DOHH2 (cell line): ENCODE data around the gene MAMDC4.
"Not testable (repeated sequence)": the region's sequence is repeated elsewhere in the genome, so short reads cannot be mapped to it uniquely, and the experiment has no call there.

Source experiments
- H3F3A ChIP-seq: fragments of 200-600 bp; sonication (generic), shearing (Covaris generic); 2 replicates; pipeline ENCODE4 v1.6.0; 2016; ENCODE audit warnings: antibody characterized with exemption, mild to moderate bottlenecking; ENCODE audit not compliant: control insufficient read depth, insufficient read depth
- H3K27ac ChIP-seq: fragments of 200-600 bp; sonication (generic); 2 replicates; pipeline ENCODE4 v1.5.1; 2014; ENCODE audit warnings: low read depth, mild to moderate bottlenecking, low read length, moderate library complexity
- H3K27me3 ChIP-seq: fragments of 200-600 bp; sonication (generic); 2 replicates; pipeline ENCODE4 v1.6.1; 2014; ENCODE audit warnings: mild to moderate bottlenecking, low read length, mixed read lengths; ENCODE audit not compliant: control insufficient read depth
- H3K36me3 ChIP-seq: fragments of 200-600 bp; sonication (generic); 2 replicates; pipeline ENCODE4 v1.6.1; 2014; ENCODE audit warnings: mild to moderate bottlenecking, low read length, moderate library complexity, mixed read lengths; ENCODE audit not compliant: control insufficient read depth
- H3K4me1 ChIP-seq: fragments of 200-600 bp; sonication (generic); 2 replicates; pipeline ENCODE4 v1.6.1; 2014; ENCODE audit warnings: mild to moderate bottlenecking, low read length, mixed read lengths; ENCODE audit not compliant: control insufficient read depth
- H3K4me2 ChIP-seq: fragments of 200-600 bp; sonication (generic); 2 replicates; pipeline ENCODE4 v1.6.0; 2014; ENCODE audit warnings: mild to moderate bottlenecking, low read length, moderate library complexity
- H3K4me3 ChIP-seq: fragments of 200-600 bp; sonication (generic); 2 replicates; pipeline ENCODE4 v1.5.1; 2014; ENCODE audit warnings: mild to moderate bottlenecking, low read length, mixed read lengths
- H3K79me2 ChIP-seq: fragments of 200-600 bp; sonication (generic); 2 replicates; pipeline ENCODE4 v1.6.1; 2014; ENCODE audit warnings: mild to moderate bottlenecking, low read length, mixed read lengths; ENCODE audit not compliant: control insufficient read depth
- H3K9me2 ChIP-seq: fragments of 200-600 bp; sonication (generic); replicated peaks from 2 replicates; pipeline ENCODE4 v1.6.1; 2014; ENCODE audit warnings: mild to moderate bottlenecking, low read length, mixed read lengths; ENCODE audit not compliant: control insufficient read depth
- H3K9me3 ChIP-seq: fragments of 200-600 bp; sonication (generic); 2 replicates; pipeline ENCODE4 v1.6.1; 2014; ENCODE audit warnings: antibody characterized with exemption, low read length, mixed read lengths; ENCODE audit not compliant: control insufficient read depth, insufficient read depth
- H4K20me1 ChIP-seq: fragments of 200-600 bp; sonication (generic); 2 replicates; pipeline ENCODE4 v1.6.0; 2014; ENCODE audit warnings: low read depth, mild to moderate bottlenecking, antibody characterized with exemption, low read length, moderate library complexity; ENCODE audit not compliant: control insufficient read depth, insufficient read depth
- EZH2phosphoT487 ChIP-seq: fragments of 200-600 bp; sonication (generic); IDR thresholded peaks from 2 replicates; pipeline ENCODE4 v1.6.1; 2017; ENCODE audit warnings: borderline replicate concordance, mild to moderate bottlenecking, antibody characterized with exemption, low read length, moderate library complexity, mixed read lengths
- TF ChIP-seq, protein P1 (sequence below): fragments of 200-600 bp; sonication (generic); IDR thresholded peaks from one replicate; pipeline ENCODE4 v1.5.1; 2014; ENCODE audit warnings: antibody characterized with exemption, mild to moderate bottlenecking, low read depth, low read length; ENCODE audit not compliant: poor library complexity, severe bottlenecking

MAMDC4 gene

DNA sequence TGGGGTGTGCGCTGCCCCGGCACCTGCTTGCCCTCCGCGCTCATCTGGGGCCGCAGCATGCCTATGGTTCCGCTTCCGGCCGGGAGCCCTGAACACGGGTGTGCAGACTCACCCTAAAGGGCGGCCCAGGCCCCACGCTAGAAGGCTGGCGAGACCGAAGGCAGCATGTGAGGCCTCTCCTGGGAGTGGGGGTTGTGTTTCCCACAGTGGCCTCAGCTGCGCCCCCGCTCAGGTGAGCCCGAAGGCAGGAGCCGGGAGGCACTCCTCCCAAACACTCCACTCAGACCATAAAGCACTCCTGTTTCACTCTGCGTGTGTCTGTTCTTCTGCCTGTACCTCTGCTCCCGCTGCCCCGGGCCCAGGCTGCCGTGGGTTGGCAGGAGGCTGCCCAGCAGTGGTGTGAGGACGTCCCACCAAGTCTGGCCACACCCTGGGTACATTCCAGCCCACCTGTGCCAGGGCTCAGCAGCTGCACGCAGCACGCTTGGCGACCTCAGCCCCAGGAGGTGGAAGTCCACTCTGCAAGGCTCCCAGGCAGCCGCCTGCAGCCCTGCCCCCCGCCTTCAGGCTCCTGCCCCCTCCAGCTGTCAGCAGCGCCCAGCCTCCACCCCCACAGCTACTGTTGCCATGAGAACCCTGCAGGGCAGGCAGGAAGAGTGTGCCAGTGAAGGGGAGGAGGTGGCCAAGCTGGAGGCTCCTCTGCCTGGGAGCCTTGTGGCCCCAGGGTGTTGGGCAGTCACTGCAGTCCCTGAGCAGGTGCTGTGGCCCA, 11.1 kb upstream of the MAMDC4 start:
- Histone ChIP-seq H3K27ac (no peak overlapping the region), H3K4me1 (peaks cover 22% of the 10 kb centered on the region), H3K27me3 (no peaks in the 10 kb centered on the region), H3K4me3 (no peak overlapping the region), H3F3A (no peaks in the 10 kb centered on the region; the same call in 1 of the 2 replicates), H3K36me3 (peaks cover 19% of the 10 kb centered on the region), H3K9me2 (no peaks in the 10 kb centered on the region), H4K20me1 (peaks cover 5% of the 10 kb centered on the region; the same call in 1 of the 2 replicates), H3K9me3 (no peaks in the 10 kb centered on the region), H3K4me2 (no peak overlapping the region), H3K79me2 (no peaks in the 10 kb centered on the region)
- TF ChIP-seq EZH2phosphoT487: no peak
- TF ChIP-seq, protein P1, sequence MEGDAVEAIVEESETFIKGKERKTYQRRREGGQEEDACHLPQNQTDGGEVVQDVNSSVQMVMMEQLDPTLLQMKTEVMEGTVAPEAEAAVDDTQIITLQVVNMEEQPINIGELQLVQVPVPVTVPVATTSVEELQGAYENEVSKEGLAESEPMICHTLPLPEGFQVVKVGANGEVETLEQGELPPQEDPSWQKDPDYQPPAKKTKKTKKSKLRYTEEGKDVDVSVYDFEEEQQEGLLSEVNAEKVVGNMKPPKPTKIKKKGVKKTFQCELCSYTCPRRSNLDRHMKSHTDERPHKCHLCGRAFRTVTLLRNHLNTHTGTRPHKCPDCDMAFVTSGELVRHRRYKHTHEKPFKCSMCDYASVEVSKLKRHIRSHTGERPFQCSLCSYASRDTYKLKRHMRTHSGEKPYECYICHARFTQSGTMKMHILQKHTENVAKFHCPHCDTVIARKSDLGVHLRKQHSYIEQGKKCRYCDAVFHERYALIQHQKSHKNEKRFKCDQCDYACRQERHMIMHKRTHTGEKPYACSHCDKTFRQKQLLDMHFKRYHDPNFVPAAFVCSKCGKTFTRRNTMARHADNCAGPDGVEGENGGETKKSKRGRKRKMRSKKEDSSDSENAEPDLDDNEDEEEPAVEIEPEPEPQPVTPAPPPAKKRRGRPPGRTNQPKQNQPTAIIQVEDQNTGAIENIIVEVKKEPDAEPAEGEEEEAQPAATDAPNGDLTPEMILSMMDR: no peak

DNA sequence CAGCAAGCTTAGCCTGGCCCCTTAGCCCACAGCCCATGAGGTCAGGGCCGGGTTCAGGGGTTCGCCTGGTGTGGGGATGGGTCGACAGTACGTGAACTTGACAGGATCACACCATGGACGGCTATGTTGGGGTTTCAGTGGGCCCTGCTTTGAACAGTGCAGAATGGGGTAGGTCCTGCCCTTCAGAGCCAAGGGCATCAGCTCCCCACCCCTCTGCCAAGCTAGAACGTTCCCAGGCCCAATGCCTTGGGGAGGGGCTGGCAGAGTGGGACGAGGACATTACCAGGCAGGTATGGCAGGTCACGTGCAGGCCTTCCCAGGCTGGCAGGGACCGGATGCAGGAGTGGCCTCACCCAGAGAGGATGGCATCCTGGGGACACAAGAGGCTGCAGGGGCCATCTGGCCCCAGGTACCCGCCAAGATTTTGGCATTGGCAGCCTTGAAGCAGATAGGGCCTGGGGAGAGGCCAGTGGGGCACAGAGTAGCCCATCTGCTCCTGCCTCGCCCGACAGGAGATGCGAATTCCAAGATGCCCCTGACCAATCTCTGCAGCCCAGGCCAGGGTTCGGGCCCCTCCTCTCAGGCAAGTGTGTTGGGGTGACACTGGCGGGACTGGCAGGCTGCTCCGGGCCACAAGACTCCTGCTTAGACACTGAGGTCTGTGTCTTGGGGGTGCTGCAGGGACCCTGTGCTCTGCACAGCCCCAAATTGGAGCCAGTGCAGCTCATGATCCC, 10.3 kb upstream of the MAMDC4 start:
- H3F3A ChIP-seq, H3K9me2 ChIP-seq, H3K27ac ChIP-seq, H3K9me3 ChIP-seq, H4K20me1 ChIP-seq, H3K79me2 ChIP-seq, H3K27me3 ChIP-seq: not testable (repeated sequence)
- H3K4me2 ChIP-seq: peak overlapping the region; percentile 99
- H3K4me3 ChIP-seq: peak overlapping the region; percentile 78
- peaks cover 17% of the 10 kb centered on the region for H3K36me3 ChIP-seq
- H3K4me1 ChIP-seq: peaks cover 22% of the 10 kb centered on the region

DNA sequence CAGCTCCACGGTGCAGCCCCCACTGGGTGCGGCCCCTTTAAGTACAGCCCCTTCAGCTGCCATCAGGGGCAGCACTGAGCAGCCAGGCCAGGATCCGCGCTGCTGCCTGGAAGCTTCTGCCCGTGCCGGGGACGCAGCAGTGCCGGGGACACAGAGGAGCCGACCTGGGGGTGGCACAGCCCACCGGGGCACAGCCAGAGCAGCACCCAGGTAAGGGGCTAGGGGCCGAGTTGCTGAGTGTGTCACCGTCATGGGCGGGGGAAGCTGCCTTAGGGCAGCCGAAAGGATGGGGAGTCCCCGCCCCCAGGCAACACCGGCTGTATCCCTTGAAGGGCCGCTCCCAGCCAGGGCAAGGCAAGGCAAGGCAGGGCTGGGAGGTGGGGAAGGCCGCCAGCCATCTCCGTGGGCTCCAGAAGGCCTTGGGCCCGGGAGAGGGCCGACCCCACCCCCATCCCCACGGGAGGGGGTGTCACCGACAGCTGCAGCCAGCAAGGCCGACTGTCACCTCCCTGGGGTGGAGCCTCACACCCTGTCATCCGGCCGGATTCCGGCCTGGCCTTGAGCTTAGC, 9.7 kb upstream of the MAMDC4 start, which contains the start of gene AJM1:
Gene AJM1, plus strand, starts transcription at position 99 of the 569 bp plus-strand sequence. CDS start 1,937 bp downstream, outside the sequence.
- not testable (repeated sequence) for H3K27ac ChIP-seq, H3K27me3 ChIP-seq, H4K20me1 ChIP-seq, H3K9me2 ChIP-seq, H3F3A ChIP-seq, H3K9me3 ChIP-seq, H3K79me2 ChIP-seq
- Histone ChIP-seq H3K4me1 (peaks cover 24% of the 10 kb centered on the region), H3K36me3 (peaks cover 17% of the 10 kb centered on the region), H3K4me3 (peak within 1 kb of the TSS; percentile 78), H3K4me2 (peak within 1 kb of the TSS; percentile 99)
- TF ChIP-seq, protein P1: peak; percentile 88

DNA sequence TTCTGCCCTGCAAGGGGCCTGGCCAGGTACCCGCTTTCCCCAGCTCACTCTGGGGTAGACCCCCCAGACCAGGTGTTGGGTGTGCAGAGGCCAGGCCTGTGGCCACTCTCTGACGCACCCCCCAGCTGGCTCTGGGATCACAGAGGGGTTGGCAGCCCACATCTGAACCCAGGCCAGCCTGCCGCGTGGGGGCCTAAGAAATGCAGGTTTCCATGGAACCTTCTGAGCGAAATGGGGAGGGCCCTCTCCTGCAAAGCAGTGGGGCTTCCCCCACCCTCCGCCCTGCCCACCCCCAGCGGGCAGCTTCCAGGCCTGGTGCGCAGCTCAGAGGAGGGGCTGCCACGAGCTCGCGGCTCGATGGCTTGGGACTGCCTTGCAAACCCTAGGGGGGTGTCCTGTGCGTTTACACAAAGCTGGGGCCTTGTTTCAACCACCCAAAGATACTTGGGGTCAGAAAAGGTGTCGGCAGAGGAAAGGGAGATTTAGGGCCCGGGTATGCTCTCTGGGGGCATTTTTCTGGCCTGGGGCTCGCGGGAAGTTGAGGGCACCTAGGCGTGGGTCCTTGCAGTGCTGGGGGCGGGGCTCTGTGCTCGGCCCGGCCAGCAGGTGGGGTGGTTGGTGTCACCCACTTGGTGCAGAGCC, 8.9 kb upstream of the MAMDC4 start:
- H3K27me3 ChIP-seq, H3K9me3 ChIP-seq, H3K79me2 ChIP-seq, H3K9me2 ChIP-seq, H3K27ac ChIP-seq, H4K20me1 ChIP-seq, H3K4me3 ChIP-seq, H3F3A ChIP-seq: not testable (repeated sequence)
- Histone ChIP-seq H3K4me2 (peak overlapping the region; percentile 33), H3K36me3 (peaks cover 17% of the 10 kb centered on the region), H3K4me1 (peaks cover 31% of the 10 kb centered on the region)
